ENCODE results near the gene ENPP6. TPM values are rescaled to one million over a fixed set of nuclear protein-coding genes. Genes with fewer than 3 reads are reported as not detected.

The ENPP6 gene
- total and polyA plus RNA-seq, 2 of the 13 experiments (the other 11 are each of a cell fraction or from before 2014, with no cell fraction given), result not detected

- Histone ChIP-seq H3K36me3 (replicated peaks in 1 of 2; ENCODE audit: control insufficient read depth in 1 of 2, insufficient read depth in 2 of 2, low read length in 2 of 2) (no peaks in the 10 kb centered on the region), H3K4me1 (ENCODE audit: insufficient read depth, low read length) (no peaks in the 10 kb centered on the region), H3K9ac (ENCODE audit: insufficient read depth, low read depth, low read length) (no peak overlapping the region), H3K4me2 (ENCODE audit: low read depth, low read length) (no peak overlapping the region), H3K79me2 (ENCODE audit: insufficient read depth, low read length) (no peaks in the 10 kb centered on the region), H4K20me1 (ENCODE audit: insufficient read depth, low read length) (no peaks in the 10 kb centered on the region), H2AFZ (ENCODE audit: low read length) (no peak overlapping the region), H3K4me3 (replicated peaks in 1 of 3; ENCODE audit: insufficient read depth in 1 of 3, low read depth in 2 of 3, low read length in 3 of 3) (no peak overlapping the region), H3K27ac (ENCODE audit: extremely low read length, insufficient read depth, low read length) (no peak overlapping the region), H3K27me3 (ENCODE audit: control insufficient read depth in 1 of 2, insufficient read depth in 2 of 2, low read length in 2 of 2) (peaks cover 0 to 10% of the 10 kb centered on the region in 2 experiments; a peak in 1 of 5 replicates), H3K9me3 (ENCODE audit: low read length) (no peaks in the 10 kb centered on the region)
- ATAC-seq (no peak), FAIRE-seq (no peak), DNase-seq (ENCODE audit: low spot score) (no peak)
- in situ Hi-C loops (cut with HindIII; ENCODE audit: extremely low pct_ligation_motif_present, low pct_unique_long_range_greater_than_20kb), result no loop called here
- CTCF ChIA-PET (ENCODE audit: low intra/inter-chr PET ratio, low total read pairs), result no interaction called here
- WGBS (ENCODE audit: low lambda C conversion rate), result 10% methylated on average over 3 of the region's 3 CpGs
- POLR2A ChIA-PET, result no interaction called here
- TF ChIP-seq NFE2 (CRISPR knock-in tag; IDR thresholded peaks at IDR 0.05) (no peak), THAP7 (CRISPR knock-in tag; IDR thresholded peaks at IDR 0.05) (no peak), FOXP4 (CRISPR knock-in tag; IDR thresholded peaks at IDR 0.05) (no peak), NR2F2 (IDR thresholded peaks at IDR 0.05; ENCODE audit: borderline replicate concordance, low read depth) (no peak)
- BruUV-seq (replicated peaks), result no TSS peak
- intact Hi-C loops (cut with micrococcal nuclease; ENCODE audit: unreplicated experiment), result loop anchor here (2.0 kb wide), 1 partner anchor 411 kb away; no protein-coding TSS in a partner anchor
Measured at GRCh38 chr4:184251670-184251980, 34.0 kb upstream of the ENPP6 start.

Data from HepG2 (cell line).